GM21423 (cell line): Measurements from ENCODE around the gene SGMS1.
"Not testable (repeated sequence)": the region's sequence is repeated elsewhere in the genome, so short reads cannot be mapped to it uniquely, and the experiment has no call there.

Experiments
- ATAC-seq: cut with Tn5 transposase; IDR thresholded peaks from one replicate; pipeline ENCODE4 v1.9.1; 2021; ENCODE audit warnings: mild to moderate bottlenecking, moderate library complexity; ENCODE audit not compliant: unreplicated experiment

SGMS1 gene

DNA sequence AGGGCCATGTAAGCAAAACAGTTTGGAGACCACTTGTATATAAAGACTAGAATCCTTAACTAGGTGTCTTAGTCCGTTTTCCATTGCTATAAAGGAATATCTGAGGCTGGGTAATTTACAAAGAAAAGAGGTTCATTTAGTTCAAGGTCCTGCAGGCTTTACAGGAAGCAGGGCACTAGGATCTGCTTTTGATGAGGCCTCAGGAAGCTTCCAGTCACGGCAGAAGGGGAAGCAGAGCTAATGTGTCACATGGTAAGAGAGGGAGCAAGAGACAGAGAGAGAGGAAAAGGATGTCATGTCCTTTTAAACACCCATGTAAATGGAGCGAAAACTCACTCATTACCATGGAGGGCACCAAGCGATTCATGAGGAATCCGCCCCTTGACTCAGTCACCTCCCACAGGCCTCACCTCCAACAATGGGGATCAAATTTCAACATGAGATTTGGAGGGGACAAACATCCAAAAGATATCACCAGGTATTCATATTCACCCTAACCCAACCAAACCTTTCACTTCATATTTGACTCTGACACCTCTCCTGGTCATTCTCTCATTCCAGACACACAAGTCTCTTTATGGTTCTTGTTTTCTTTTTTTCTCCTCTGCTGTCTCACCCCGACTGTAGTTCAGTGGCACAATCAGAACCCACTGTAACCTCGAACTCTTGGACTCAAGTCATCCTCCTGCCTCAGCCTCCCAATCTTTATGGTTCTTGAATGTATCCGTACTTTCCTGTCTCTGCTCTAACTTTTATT, 342.4 kb downstream of the SGMS1 start:
- no peak for ATAC-seq

DNA sequence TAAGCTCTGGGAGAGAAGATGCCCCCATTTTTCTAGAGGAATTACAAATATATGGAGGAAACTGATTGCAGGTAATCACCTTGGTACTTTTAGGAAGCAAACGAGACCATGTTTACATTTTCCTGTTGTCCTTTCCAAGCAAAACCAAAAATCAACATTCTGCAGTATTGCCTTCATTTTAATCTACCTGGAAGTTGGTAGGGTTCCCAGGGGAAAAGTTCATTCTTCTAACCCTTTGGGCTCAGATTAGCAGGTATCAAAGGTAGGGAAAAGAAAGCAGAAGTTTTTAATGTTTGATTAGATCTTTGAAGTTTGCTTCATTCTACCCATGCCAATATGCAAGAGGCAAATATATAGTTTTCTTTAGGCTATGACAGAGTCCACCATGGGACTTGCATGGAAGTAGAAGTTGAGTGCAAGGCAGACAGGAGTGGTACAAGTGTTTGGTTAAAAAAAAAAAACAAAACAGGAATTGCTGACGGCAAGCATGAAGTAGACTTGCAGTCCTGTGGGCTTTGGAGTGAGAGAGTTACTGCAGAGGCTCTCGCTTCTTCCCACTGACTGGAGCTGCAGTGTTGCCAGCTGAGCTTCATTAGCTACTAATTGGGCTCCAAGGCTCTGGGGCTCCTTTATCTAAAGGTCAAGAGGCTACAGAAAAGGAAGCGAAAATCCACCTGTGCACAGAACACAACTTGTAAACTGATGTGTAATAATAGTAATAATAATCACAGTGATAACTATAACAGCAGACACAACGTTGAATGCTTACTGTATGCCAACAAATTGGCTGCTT, 343.5 kb downstream of the SGMS1 start:
- ATAC-seq, result no peak

DNA sequence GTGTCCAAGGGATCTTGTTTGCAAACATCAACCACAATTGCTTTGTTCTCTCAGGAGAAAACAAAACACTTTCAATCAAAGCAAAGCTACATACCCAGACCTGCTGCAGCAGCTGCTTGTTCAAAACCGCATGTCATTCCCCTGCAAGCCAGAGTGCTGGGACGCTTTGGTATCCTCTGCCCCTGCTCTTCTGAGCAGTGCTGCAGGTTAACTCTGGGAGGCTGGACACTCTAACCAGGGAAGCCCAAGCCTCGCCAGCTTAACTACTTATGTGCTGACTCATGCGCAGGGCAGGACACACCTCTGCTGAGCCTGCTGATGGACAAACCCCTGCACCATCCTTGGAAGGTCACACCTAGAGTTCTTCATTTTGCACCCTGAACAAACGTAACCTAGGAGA, 344.3 kb downstream of the SGMS1 start:
- no peak for ATAC-seq

- ATAC-seq, result peak; percentile 72
These were observed 348.0 kb downstream of the SGMS1 start for GRCh38 chr10:50275650-50276235.

GRCh38 chr10:50272531-50272930, 351.2 kb downstream of the SGMS1 start:
- no peak for ATAC-seq

DNA sequence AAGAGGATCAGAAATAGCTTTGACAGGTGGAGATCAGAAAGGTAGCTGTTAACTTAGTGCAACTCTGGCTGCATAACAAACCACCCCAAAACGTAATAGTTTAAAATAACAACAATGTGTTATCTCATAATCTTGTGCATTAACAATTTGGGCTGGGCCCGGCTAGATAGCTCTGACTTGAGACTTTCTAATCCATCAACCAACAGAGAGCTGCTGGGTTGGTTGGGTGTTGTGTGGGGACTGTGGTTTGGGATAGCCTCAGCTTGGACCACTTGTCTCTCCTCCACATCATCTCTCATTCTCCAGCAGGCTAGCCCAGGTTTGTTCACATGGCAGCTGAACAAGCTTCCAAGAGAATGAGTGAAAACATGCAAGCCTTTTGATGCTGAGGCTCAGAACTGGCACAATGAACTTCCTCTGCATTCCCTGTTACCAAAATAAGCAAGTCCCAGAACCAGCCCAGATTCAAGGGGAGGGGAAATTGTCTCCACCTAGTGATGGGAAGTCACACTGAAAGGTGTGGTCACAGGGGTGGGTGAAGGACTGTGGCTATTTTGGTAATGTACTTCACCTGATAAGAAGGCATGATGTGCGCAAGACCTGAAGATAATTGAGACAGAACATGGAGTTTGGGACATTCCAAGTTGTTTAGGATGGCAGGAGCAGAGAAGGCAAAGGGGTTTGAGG, 352.0 kb downstream of the SGMS1 start:
- ATAC-seq, result no peak

GRCh38 chr10:50267877-50268276, 355.9 kb downstream of the SGMS1 start:
- ATAC-seq, result not testable (repeated sequence)

- ATAC-seq, result not testable (repeated sequence)
These were observed 361.1 kb downstream of the SGMS1 start for GRCh38 chr10:50262625-50263024.

DNA sequence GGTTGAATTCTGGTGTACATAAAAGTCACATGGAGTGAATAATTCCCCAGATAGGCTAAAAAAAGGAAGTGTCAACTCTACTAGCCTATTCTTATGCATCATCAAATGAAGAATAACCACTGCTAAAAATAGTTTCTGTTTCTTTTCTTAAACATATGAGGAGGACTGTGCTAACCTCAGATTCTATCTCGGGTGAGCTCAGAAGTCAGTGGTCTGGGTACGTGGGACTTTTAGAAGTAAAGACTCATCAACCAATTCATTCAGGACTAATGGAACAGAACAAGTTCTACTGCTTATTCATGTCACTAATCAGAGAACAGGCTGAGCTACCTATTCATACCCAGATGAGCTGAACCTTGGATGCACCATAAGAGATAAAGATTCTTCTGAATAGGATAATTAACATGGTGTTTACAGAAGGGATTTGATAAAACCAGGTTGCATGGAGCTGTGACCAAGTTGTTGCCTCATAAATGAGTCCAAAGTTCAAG, 362.9 kb downstream of the SGMS1 start:
- ATAC-seq, result peak; percentile 99
